GM19240 (cell line): ENCODE results near the gene AVPI1.
"Not testable (repeated sequence)": the region's sequence is repeated elsewhere in the genome, so short reads cannot be mapped to it uniquely, and the experiment has no call there.

ENCODE experiments used
- DNase-seq: peaks from one replicate; pipeline ENCODE4 v3.0.0; 2011; ENCODE audit warnings: low spot score; ENCODE audit not compliant: insufficient read length

Gene AVPI1

GRCh38 chr10:97711640-97712572 is 24.9 kb upstream of the AVPI1 start:
- DNase-seq: no peak

GRCh38 chr10:97708976-97709946 is 22.2 kb upstream of the AVPI1 start:
- DNase-seq: no peak

GRCh38 chr10:97708167-97708566 is 21.1 kb upstream of the AVPI1 start:
- no peak for DNase-seq

- DNase-seq: no peak
Observed at GRCh38 chr10:97707134-97707861, 20.3 kb upstream of the AVPI1 start.

GRCh38 chr10:97705006-97705670 is 18.1 kb upstream of the AVPI1 start:
- DNase-seq: no peak

- DNase-seq: no peak
Observed at GRCh38 chr10:97704341-97704740, 17.3 kb upstream of the AVPI1 start.

GRCh38 chr10:97703398-97704067 is 16.5 kb upstream of the AVPI1 start:
- no peak for DNase-seq

- peak; percentile 85 for DNase-seq
Observed at GRCh38 chr10:97701438-97702069, 14.5 kb upstream of the AVPI1 start.

- DNase-seq: not testable (repeated sequence)
Observed at GRCh38 chr10:97698072-97698655, 11.1 kb upstream of the AVPI1 start.

GRCh38 chr10:97690133-97690532 is 3.1 kb upstream of the AVPI1 start:
- no peak for DNase-seq

GRCh38 chr10:97689559-97690020 is 2.5 kb upstream of the AVPI1 start:
- no peak for DNase-seq

GRCh38 chr10:97687785-97688781 is 1.0 kb upstream of the AVPI1 start:
- DNase-seq: no peak

GRCh38 chr10:97686301-97686961 is 610 bp downstream of the AVPI1 start:
- no peak for DNase-seq

GRCh38 chr10:97685395-97685958 is 1.6 kb downstream of the AVPI1 start:
- no peak for DNase-seq

GRCh38 chr10:97684866-97685394 is 2.1 kb downstream of the AVPI1 start:
- DNase-seq: no peak

GRCh38 chr10:97684368-97684713 is 2.7 kb downstream of the AVPI1 start:
- not testable (repeated sequence) for DNase-seq
